SK-N-SH (cell line): ENCODE results near the gene RPL21.

Source experiments
- EP300 ChIP-seq, 2 experiments: IDR thresholded peaks; 2 replicates each; pipeline versions ENCODE4 v1.4.0 to v1.6.1; 2012; ENCODE audit warnings: borderline replicate concordance in 1 of 2, low read depth in 1 of 2, low read length in 1 of 2
- JUND ChIP-seq: IDR thresholded peaks from 2 replicates; pipeline ENCODE4 v1.4.0; 2012
- MEF2A ChIP-seq: IDR thresholded peaks from 2 replicates; pipeline ENCODE4 v1.4.0; 2012; ENCODE audit warnings: low read depth, borderline replicate concordance
- POLR2AphosphoS5 ChIP-seq: IDR thresholded peaks from 2 replicates; pipeline ENCODE4 v1.6.1; 2012; ENCODE audit warnings: low read depth, low read length
- RAD21 ChIP-seq: IDR thresholded peaks from 2 replicates; pipeline ENCODE4 v1.6.1; 2012; ENCODE audit warnings: mild to moderate bottlenecking, low read length
- RXRA ChIP-seq: IDR thresholded peaks from 2 replicates; pipeline ENCODE4 v1.4.0; 2012; ENCODE audit warnings: low read depth, mild to moderate bottlenecking, borderline replicate concordance
- TAF1 ChIP-seq: IDR thresholded peaks from 2 replicates; pipeline ENCODE4 v1.6.1; 2012; ENCODE audit warnings: low read depth, mild to moderate bottlenecking, low read length, moderate library complexity, borderline replicate concordance
- TCF12 ChIP-seq: IDR thresholded peaks from 2 replicates; pipeline ENCODE4 v1.4.0; 2012
- TEAD4 ChIP-seq: IDR thresholded peaks from 2 replicates; pipeline ENCODE4 v1.4.0; 2012; ENCODE audit warnings: mild to moderate bottlenecking, borderline replicate concordance; ENCODE audit not compliant: insufficient read depth
- YY1 ChIP-seq: IDR thresholded peaks from 2 replicates; pipeline ENCODE4 v1.4.0; 2012; ENCODE audit warnings: low read depth, mild to moderate bottlenecking
- TF ChIP-seq, protein P1 (sequence below): fragments of 200-600 bp; sonication (generic); IDR thresholded peaks from 2 replicates; pipeline ENCODE4 v1.6.1; 2017; ENCODE audit warnings: antibody characterized with exemption, mild to moderate bottlenecking, moderate library complexity
- TF ChIP-seq, protein P2 (sequence below): IDR thresholded peaks from 2 replicates; pipeline ENCODE4; 2012
- TF ChIP-seq, protein P3 (sequence below): fragments of 150-350 bp; IDR thresholded peaks from 2 replicates; pipeline ENCODE4 v1.6.1; 2017; ENCODE audit warnings: antibody characterized with exemption, low read length, low read depth, borderline replicate concordance
- TF ChIP-seq, protein P4 (sequence below): IDR thresholded peaks from 2 replicates; pipeline ENCODE4 v1.6.1; 2012; ENCODE audit warnings: mild to moderate bottlenecking, low read depth, low read length, moderate library complexity

DNA sequence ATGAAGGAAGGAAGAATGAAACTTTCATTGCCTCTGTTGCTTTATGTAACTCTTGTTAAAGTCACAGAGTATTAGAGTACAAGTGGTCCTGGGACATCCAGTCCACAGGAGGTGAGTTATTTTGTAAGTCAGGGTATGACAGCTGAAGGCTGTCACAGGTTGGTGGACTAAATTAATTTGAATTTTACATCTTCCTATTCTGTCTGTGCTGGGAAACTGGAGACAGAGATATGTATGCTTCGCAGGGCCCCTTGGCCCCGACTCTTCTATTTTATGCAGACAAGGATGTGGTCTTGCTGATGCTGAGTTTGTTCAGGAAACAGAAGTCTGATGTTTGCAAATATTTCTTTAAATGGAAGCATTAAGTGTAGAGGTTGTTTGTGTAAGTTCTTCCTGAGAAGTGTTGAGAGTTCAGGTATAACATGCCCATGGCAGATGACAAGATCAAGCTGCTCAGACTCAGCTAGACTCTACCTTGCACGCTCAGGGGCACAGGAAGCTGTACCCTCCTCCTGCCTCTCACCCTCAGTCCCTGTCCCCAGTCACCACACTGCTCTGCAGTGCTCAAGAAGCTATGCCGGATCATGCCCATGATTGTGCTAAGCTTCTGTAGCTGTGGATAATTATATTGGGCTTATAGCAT is 42.6 kb downstream of the RPL21 start:
- TF ChIP-seq RXRA (no peak), RAD21 (no peak), EP300 (IDR thresholded peaks at IDR 0.05; ENCODE audit: borderline replicate concordance in 1 of 2, low read depth in 1 of 2, low read length in 1 of 2) (no peak), MEF2A (no peak), TCF12 (no peak), TEAD4 (no peak), POLR2AphosphoS5 (no peak), JUND (no peak), TAF1 (no peak), YY1 (no peak)
- TF ChIP-seq, protein P1, sequence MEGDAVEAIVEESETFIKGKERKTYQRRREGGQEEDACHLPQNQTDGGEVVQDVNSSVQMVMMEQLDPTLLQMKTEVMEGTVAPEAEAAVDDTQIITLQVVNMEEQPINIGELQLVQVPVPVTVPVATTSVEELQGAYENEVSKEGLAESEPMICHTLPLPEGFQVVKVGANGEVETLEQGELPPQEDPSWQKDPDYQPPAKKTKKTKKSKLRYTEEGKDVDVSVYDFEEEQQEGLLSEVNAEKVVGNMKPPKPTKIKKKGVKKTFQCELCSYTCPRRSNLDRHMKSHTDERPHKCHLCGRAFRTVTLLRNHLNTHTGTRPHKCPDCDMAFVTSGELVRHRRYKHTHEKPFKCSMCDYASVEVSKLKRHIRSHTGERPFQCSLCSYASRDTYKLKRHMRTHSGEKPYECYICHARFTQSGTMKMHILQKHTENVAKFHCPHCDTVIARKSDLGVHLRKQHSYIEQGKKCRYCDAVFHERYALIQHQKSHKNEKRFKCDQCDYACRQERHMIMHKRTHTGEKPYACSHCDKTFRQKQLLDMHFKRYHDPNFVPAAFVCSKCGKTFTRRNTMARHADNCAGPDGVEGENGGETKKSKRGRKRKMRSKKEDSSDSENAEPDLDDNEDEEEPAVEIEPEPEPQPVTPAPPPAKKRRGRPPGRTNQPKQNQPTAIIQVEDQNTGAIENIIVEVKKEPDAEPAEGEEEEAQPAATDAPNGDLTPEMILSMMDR: no peak
- TF ChIP-seq, protein P2, sequence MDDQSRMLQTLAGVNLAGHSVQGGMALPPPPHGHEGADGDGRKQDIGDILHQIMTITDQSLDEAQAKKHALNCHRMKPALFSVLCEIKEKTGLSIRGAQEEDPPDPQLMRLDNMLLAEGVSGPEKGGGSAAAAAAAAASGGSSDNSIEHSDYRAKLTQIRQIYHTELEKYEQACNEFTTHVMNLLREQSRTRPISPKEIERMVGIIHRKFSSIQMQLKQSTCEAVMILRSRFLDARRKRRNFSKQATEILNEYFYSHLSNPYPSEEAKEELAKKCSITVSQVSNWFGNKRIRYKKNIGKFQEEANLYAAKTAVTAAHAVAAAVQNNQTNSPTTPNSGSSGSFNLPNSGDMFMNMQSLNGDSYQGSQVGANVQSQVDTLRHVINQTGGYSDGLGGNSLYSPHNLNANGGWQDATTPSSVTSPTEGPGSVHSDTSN: no peak
- TF ChIP-seq, protein P3, sequence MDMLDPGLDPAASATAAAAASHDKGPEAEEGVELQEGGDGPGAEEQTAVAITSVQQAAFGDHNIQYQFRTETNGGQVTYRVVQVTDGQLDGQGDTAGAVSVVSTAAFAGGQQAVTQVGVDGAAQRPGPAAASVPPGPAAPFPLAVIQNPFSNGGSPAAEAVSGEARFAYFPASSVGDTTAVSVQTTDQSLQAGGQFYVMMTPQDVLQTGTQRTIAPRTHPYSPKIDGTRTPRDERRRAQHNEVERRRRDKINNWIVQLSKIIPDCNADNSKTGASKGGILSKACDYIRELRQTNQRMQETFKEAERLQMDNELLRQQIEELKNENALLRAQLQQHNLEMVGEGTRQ: no peak
- TF ChIP-seq, protein P4, sequence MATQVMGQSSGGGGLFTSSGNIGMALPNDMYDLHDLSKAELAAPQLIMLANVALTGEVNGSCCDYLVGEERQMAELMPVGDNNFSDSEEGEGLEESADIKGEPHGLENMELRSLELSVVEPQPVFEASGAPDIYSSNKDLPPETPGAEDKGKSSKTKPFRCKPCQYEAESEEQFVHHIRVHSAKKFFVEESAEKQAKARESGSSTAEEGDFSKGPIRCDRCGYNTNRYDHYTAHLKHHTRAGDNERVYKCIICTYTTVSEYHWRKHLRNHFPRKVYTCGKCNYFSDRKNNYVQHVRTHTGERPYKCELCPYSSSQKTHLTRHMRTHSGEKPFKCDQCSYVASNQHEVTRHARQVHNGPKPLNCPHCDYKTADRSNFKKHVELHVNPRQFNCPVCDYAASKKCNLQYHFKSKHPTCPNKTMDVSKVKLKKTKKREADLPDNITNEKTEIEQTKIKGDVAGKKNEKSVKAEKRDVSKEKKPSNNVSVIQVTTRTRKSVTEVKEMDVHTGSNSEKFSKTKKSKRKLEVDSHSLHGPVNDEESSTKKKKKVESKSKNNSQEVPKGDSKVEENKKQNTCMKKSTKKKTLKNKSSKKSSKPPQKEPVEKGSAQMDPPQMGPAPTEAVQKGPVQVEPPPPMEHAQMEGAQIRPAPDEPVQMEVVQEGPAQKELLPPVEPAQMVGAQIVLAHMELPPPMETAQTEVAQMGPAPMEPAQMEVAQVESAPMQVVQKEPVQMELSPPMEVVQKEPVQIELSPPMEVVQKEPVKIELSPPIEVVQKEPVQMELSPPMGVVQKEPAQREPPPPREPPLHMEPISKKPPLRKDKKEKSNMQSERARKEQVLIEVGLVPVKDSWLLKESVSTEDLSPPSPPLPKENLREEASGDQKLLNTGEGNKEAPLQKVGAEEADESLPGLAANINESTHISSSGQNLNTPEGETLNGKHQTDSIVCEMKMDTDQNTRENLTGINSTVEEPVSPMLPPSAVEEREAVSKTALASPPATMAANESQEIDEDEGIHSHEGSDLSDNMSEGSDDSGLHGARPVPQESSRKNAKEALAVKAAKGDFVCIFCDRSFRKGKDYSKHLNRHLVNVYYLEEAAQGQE: no peak
